ENCODE data around the gene CENPW.

CENPW gene

DNA sequence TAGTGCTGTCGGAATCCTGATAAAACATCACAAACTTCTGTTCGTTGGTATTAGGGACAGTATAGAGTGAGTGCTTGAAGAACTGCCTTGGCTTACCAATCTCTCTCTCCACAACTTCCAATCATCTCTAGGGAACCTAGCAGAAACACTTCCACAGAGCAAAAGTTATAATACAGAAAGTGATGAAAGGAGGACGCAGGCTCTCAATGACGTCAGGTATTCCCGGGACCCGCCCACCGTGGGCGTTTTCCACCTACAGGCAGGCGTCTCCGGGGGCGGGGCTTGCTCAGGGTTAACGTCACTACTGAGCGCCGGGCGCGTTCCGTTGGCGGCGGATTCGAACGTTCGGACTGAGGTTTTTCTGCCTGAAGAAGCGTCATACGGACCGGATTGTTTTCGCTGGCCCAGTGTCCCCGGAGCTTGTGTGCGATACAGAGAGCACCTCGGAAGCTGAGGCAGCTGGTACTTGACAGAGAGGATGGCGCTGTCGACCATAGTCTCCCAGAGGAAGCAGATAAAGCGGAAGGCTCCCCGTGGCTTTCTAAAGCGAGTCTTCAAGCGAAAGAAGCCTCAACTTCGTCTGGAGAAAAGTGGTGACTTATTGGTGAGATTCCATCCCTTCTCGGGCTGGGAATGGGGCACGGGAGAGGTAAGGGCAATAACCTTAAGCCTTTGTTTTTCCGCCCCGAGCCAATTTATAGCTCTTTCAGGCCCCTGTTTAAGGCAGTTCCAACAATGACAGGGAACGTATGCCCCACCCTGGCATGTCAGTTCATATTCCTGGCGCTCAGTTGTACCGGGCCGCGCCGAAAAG lies at the start of gene CENPW:
TSS of gene CENPW (plus strand) at position 320 of the 814 bp plus-strand sequence. CDS start at position 479, 159 bp downstream.
- TF ChIP-seq GATA1 (IDR thresholded peaks at IDR 0.05; ENCODE audit: low read depth, low read length) = no peak
- TF ChIP-seq POLR2A (IDR thresholded peaks at IDR 0.05; ENCODE audit: low read length) = peak; percentile 86
- DNase-seq = peak; percentile 96 to 98

DNA sequence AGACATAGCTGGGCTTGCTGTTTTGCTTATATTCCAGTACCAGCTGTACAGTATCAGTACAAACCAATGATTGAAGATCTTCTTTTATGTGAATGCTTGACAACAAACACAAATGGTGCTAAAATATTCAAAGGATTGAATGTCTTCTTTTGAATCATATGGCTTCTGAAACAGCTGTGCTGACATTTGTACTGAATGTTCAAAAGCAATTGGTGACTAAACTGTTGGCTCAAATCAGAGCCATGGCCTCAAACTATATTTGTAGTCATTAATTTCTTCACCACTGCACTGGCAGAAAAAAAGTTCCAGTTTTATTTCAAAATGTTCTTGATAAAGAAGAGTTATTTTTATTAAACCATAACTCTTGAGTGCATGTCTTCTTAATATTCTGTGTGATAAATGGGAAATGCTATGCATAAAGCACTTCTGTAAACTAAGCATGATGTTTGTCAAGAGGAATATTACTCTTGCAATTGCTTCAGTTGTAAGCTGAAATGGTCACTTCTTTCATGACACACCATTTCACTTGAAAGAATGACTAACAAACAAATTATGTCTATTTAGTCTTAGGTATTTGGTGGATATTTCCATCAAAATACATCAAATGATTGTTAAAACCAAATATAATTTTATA lies 45.9 kb upstream of the CENPW start:
- no peak for DNase-seq
- TF ChIP-seq GATA1 (IDR thresholded peaks at IDR 0.05; ENCODE audit: low read depth, low read length) (no peak), POLR2A (IDR thresholded peaks at IDR 0.05; ENCODE audit: low read length) (no peak)

GRCh38 chr6:126300126-126300525 lies 39.8 kb upstream of the CENPW start:
- TF ChIP-seq GATA1 (IDR thresholded peaks at IDR 0.05; ENCODE audit: low read depth, low read length) (no peak), POLR2A (IDR thresholded peaks at IDR 0.05; ENCODE audit: low read length) (no peak)
- DNase-seq = no peak

- no peak for TF ChIP-seq POLR2A (IDR thresholded peaks at IDR 0.05; ENCODE audit: low read length)
- no peak for TF ChIP-seq GATA1 (IDR thresholded peaks at IDR 0.05; ENCODE audit: low read depth, low read length)
- no peak for DNase-seq
Observed at GRCh38 chr6:126300735-126301134, 39.2 kb upstream of the CENPW start.

- DNase-seq = no peak
- TF ChIP-seq POLR2A (IDR thresholded peaks at IDR 0.05; ENCODE audit: low read length) (no peak), GATA1 (IDR thresholded peaks at IDR 0.05; ENCODE audit: low read depth, low read length) (no peak)
Observed at GRCh38 chr6:126302191-126302590, 37.7 kb upstream of the CENPW start.

- TF ChIP-seq POLR2A (IDR thresholded peaks at IDR 0.05; ENCODE audit: low read length) = no peak
- no peak for DNase-seq
Observed at GRCh38 chr6:126307849-126308248, 32.1 kb upstream of the CENPW start.

- TF ChIP-seq GATA1 (IDR thresholded peaks at IDR 0.05; ENCODE audit: low read depth, low read length) (no peak), POLR2A (IDR thresholded peaks at IDR 0.05; ENCODE audit: low read length) (no peak)
- no peak for DNase-seq
Observed at GRCh38 chr6:126308362-126308761, 31.6 kb upstream of the CENPW start.

GRCh38 chr6:126312013-126312665 lies 27.8 kb upstream of the CENPW start:
- TF ChIP-seq GATA1 (IDR thresholded peaks at IDR 0.05; ENCODE audit: low read depth, low read length) (no peak), POLR2A (IDR thresholded peaks at IDR 0.05; ENCODE audit: low read length) (no peak)
- DNase-seq = peak; percentile 14 to 39

GRCh38 chr6:126313941-126314340 lies 26.0 kb upstream of the CENPW start:
- TF ChIP-seq POLR2A (IDR thresholded peaks at IDR 0.05; ENCODE audit: low read length) (no peak), GATA1 (IDR thresholded peaks at IDR 0.05; ENCODE audit: low read depth, low read length) (no peak)
- DNase-seq = no peak

GRCh38 chr6:126318797-126319196 lies 21.1 kb upstream of the CENPW start:
- TF ChIP-seq POLR2A (IDR thresholded peaks at IDR 0.05; ENCODE audit: low read length) (no peak), GATA1 (IDR thresholded peaks at IDR 0.05; ENCODE audit: low read depth, low read length) (no peak)
- no peak for DNase-seq

- no peak for DNase-seq
- TF ChIP-seq POLR2A (IDR thresholded peaks at IDR 0.05; ENCODE audit: low read length) (no peak), GATA1 (IDR thresholded peaks at IDR 0.05; ENCODE audit: low read depth, low read length) (no peak)
Observed at GRCh38 chr6:126333729-126334128, 6.2 kb upstream of the CENPW start.

GRCh38 chr6:126335210-126335609 lies 4.7 kb upstream of the CENPW start:
- TF ChIP-seq GATA1 (IDR thresholded peaks at IDR 0.05; ENCODE audit: low read depth, low read length) (no peak), POLR2A (IDR thresholded peaks at IDR 0.05; ENCODE audit: low read length) (no peak)
- DNase-seq = no peak

DNA sequence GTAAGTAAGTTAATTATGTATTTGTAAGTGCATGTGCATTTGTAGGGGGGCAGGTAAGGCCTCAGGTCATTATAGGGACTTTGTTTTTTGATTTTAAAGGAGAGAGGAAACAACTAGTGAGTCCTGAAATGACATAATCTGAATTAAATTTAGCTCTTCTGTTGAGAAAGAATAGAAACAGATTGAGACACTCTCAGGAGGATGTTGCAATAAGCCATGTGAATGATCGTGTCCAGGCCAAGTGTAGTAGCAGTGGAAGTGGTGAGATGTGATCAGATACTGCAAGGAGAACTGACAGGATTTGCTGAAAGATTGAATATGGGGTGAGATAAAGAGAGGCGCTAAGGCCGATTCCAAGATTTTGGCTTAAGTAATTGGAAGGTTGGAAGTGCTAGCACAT lies 2.6 kb upstream of the CENPW start:
- peak in 1 of 2 experiments; percentile 18 for DNase-seq
- no peak for TF ChIP-seq GATA1 (IDR thresholded peaks at IDR 0.05; ENCODE audit: low read depth, low read length)
- TF ChIP-seq POLR2A (IDR thresholded peaks at IDR 0.05; ENCODE audit: low read length) = no peak

DNA sequence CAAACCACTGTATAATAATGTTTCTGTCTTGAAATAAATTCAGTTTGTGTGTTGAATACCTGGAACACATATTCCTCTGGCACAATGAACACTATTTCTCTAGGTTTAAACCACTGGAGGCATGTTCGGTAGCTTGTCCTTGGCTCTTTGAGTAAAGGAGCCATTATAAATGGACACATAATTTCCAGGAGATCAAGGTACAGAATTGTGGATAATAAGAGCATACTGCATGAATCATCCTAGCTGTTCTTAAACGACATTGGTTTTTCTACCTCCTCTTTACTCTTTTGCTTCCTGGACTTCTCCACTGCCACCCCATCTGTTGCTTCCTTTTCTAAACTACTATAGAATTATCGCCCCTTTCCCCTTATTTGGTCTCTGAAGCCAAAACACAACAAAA lies 1.2 kb downstream of the CENPW start:
- no peak for DNase-seq
- no peak for TF ChIP-seq POLR2A (IDR thresholded peaks at IDR 0.05; ENCODE audit: low read length)
- no peak for TF ChIP-seq GATA1 (IDR thresholded peaks at IDR 0.05; ENCODE audit: low read depth, low read length)

Measured in erythroblast (primary cell).